HepG2 (cell line): ENCODE data around the gene ZIM2. TPM values are rescaled to one million over a fixed set of nuclear protein-coding genes. Genes with fewer than 3 reads are reported as not detected.

ENCODE experiments used
- ELF4 ChIP-seq: sonication (generic); formaldehyde crosslinking; IDR thresholded peaks from 2 replicates; pipeline ENCODE4 v1.5.0; 2020; ENCODE audit warnings: missing genetic modification reagents, mild to moderate bottlenecking, moderate library complexity, borderline replicate concordance
- SETDB1 ChIP-seq: sonication (generic); formaldehyde crosslinking; IDR thresholded peaks from 2 replicates; pipeline ENCODE4 v1.5.1; 2020; ENCODE audit warnings: missing genetic modification reagents, mild to moderate bottlenecking, borderline replicate concordance
- SMC3 ChIP-seq: IDR thresholded peaks from 2 replicates; pipeline ENCODE4 v1.6.1; 2011; ENCODE audit warnings: low read length, improper control_type of control experiment
- SNRNP70 ChIP-seq: fragments of 200-400 bp; formaldehyde crosslinking; IDR thresholded peaks from 2 replicates; pipeline ENCODE4 v1.6.1; 2017; ENCODE audit warnings: mild to moderate bottlenecking, low read depth, low read length, moderate library complexity
- TCF7 ChIP-seq: sonication (generic); IDR thresholded peaks from 2 replicates; pipeline ENCODE4 v1.6.1; 2016; ENCODE audit warnings: antibody characterized with exemption, low read depth
- ZNF264 ChIP-seq: sonication (generic); formaldehyde crosslinking; IDR thresholded peaks from 2 replicates; pipeline ENCODE4 v1.4.0; 2020; ENCODE audit warnings: missing genetic modification reagents
- ZNF552 ChIP-seq: sonication (generic); formaldehyde crosslinking; IDR thresholded peaks from 2 replicates; pipeline ENCODE4 v1.9.0; 2022; ENCODE audit warnings: missing genetic modification reagents, mild to moderate bottlenecking, borderline replicate concordance
- ZNF556 ChIP-seq: sonication (generic); formaldehyde crosslinking; IDR thresholded peaks from 2 replicates; pipeline ENCODE4 v1.4.0; 2020; ENCODE audit warnings: mild to moderate bottlenecking, missing genetic modification reagents, borderline replicate concordance
- ZNF761 ChIP-seq: sonication (generic); formaldehyde crosslinking; conservative IDR thresholded peaks from 2 replicates; pipeline ENCODE4 v1.4.0; 2020; ENCODE audit warnings: mild to moderate bottlenecking, missing genetic modification reagents
- ZNF782 ChIP-seq: sonication (generic); formaldehyde crosslinking; IDR thresholded peaks from 2 replicates; pipeline ENCODE4 v1.4.0; 2020; ENCODE audit warnings: missing genetic modification reagents, mild to moderate bottlenecking, borderline replicate concordance
- polyA plus RNA-seq, 8 experiments: library from polyadenylated mRNA; depleted of rRNA in 3 of 8; stranded (reverse) in 7 of 8; unstranded in 1 of 8; fragments of >200 nt; fragmentation: Illumina TruSeq in 4 of 8; extraction: Trizol in 4 of 8; gene quantifications; 2 replicates each; pipeline versions ENCODE4 v1.2.1 to v1.2.3, GENCODE V29; 2011 to 2016; ENCODE audit warnings: low read depth in 4 of 8, missing spikeins in 1 of 8, mixed read lengths in 1 of 8; ENCODE audit not compliant: insufficient read depth in 1 of 8
- total RNA-seq, 5 experiments: library from RNA; depleted of rRNA; stranded (reverse); fragments of >200 nt; fragmentation: Illumina TruSeq; extraction: Trizol; gene quantifications; 2 replicates each; pipeline ENCODE4 v1.2.3, GENCODE V29; 2016; ENCODE audit warnings: low read depth in 1 of 5
- TF ChIP-seq, protein P1 (sequence below): sonication (generic); formaldehyde crosslinking; IDR thresholded peaks from 2 replicates; pipeline ENCODE4 v1.9.0; 2021; ENCODE audit warnings: missing genetic modification reagents, borderline replicate concordance
- TF ChIP-seq, protein P2 (sequence below): sonication (generic); formaldehyde crosslinking; IDR thresholded peaks from 2 replicates; pipeline ENCODE4 v1.8.0; 2022; ENCODE audit warnings: missing genetic modification reagents, mild to moderate bottlenecking, inconsistent platforms, borderline replicate concordance
- TF ChIP-seq, protein P3 (sequence below): sonication (generic); formaldehyde crosslinking; IDR thresholded peaks from 2 replicates; pipeline ENCODE4 v1.5.0; 2020; ENCODE audit warnings: mild to moderate bottlenecking, missing genetic modification reagents
- TF ChIP-seq, protein P4 (sequence below): sonication (generic); formaldehyde crosslinking; IDR thresholded peaks from 2 replicates; pipeline ENCODE4 v1.4.0; 2020; ENCODE audit warnings: missing genetic modification reagents, mild to moderate bottlenecking, borderline replicate concordance

The ZIM2 gene
- total and polyA plus RNA-seq, 2 of the 13 experiments (the other 11 are each of a cell fraction or from before 2014, with no cell fraction given), result 7.2 to 10.3 TPM

DNA sequence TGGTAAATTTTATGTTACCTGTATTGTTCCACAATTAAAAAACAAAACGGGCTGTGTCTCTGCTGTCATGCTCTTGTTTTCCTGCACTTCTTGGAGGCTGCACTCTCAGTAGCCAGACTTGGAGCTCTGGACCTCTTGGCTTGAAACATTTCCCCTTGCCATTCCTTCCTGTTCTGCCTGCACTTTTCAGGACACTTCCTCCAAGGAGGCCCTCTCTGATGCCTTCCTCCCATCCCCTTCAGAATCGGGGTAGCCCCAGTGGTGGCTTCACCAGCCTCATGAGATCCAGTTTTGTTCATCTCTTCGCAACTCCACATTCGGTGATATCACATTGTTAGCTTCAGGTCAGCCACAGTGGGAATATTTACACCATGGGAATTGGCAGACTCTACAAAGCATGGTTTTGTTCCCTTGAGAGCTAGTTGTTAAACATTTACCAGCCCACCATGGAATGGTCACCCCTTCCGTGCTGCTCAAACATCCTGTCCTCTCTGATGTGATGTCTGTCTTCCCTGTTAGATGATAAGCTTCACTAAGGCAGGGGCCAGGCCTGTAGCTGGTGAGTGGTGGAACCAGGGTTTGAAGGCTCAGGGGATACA, 40.2 kb upstream of the ZIM2 start (continued):
- TF ChIP-seq, protein P1, sequence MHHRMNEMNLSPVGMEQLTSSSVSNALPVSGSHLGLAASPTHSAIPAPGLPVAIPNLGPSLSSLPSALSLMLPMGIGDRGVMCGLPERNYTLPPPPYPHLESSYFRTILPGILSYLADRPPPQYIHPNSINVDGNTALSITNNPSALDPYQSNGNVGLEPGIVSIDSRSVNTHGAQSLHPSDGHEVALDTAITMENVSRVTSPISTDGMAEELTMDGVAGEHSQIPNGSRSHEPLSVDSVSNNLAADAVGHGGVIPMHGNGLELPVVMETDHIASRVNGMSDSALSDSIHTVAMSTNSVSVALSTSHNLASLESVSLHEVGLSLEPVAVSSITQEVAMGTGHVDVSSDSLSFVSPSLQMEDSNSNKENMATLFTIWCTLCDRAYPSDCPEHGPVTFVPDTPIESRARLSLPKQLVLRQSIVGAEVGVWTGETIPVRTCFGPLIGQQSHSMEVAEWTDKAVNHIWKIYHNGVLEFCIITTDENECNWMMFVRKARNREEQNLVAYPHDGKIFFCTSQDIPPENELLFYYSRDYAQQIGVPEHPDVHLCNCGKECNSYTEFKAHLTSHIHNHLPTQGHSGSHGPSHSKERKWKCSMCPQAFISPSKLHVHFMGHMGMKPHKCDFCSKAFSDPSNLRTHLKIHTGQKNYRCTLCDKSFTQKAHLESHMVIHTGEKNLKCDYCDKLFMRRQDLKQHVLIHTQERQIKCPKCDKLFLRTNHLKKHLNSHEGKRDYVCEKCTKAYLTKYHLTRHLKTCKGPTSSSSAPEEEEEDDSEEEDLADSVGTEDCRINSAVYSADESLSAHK (CRISPR knock-in tag), result no peak
- TF ChIP-seq TCF7 (peak; percentile 89), ZNF552 (CRISPR knock-in tag) (0 out of 2 replicates have a peak, but pooled peaks have one; percentile 62), SETDB1 (CRISPR knock-in tag) (0 out of 2 replicates have a peak, but pooled peaks have one; percentile 27), ELF4 (CRISPR knock-in tag) (peak; percentile 88; the same call in 1 of the 2 replicates), ZNF761 (CRISPR knock-in tag) (0 out of 2 replicates have a peak, but pooled peaks have one; percentile 34), ZNF782 (CRISPR knock-in tag) (peak; percentile 81; the same call in 1 of the 2 replicates), SMC3 (peak; percentile 40), ZNF264 (CRISPR knock-in tag) (peak; percentile 77; the same call in 1 of the 2 replicates), ZNF556 (peak; percentile 92; the same call in 1 of the 2 replicates), SNRNP70 (no peak)
- TF ChIP-seq, protein P2, sequence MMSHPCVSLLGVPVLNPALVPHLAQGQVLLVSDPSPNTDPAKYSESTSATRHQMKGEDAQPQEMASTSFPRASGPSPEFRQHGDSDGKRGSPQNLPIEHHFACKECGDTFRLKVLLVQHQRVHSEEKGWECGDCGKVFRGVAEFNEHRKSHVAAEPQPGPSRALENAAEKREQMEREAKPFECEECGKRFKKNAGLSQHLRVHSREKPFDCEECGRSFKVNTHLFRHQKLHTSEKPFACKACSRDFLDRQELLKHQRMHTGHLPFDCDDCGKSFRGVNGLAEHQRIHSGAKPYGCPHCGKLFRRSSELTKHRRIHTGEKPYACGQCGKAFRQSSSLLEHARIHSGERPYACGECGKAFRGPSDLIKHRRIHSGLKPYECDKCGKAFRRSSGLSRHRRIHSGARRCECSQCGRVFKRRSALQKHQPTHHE (CRISPR knock-in tag), result no peak
- TF ChIP-seq, protein P3, sequence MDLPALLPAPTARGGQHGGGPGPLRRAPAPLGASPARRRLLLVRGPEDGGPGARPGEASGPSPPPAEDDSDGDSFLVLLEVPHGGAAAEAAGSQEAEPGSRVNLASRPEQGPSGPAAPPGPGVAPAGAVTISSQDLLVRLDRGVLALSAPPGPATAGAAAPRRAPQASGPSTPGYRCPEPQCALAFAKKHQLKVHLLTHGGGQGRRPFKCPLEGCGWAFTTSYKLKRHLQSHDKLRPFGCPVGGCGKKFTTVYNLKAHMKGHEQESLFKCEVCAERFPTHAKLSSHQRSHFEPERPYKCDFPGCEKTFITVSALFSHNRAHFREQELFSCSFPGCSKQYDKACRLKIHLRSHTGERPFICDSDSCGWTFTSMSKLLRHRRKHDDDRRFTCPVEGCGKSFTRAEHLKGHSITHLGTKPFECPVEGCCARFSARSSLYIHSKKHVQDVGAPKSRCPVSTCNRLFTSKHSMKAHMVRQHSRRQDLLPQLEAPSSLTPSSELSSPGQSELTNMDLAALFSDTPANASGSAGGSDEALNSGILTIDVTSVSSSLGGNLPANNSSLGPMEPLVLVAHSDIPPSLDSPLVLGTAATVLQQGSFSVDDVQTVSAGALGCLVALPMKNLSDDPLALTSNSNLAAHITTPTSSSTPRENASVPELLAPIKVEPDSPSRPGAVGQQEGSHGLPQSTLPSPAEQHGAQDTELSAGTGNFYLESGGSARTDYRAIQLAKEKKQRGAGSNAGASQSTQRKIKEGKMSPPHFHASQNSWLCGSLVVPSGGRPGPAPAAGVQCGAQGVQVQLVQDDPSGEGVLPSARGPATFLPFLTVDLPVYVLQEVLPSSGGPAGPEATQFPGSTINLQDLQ (CRISPR knock-in tag), result peak; percentile 83; the same call in 1 of the 2 replicates
- TF ChIP-seq, protein P4, sequence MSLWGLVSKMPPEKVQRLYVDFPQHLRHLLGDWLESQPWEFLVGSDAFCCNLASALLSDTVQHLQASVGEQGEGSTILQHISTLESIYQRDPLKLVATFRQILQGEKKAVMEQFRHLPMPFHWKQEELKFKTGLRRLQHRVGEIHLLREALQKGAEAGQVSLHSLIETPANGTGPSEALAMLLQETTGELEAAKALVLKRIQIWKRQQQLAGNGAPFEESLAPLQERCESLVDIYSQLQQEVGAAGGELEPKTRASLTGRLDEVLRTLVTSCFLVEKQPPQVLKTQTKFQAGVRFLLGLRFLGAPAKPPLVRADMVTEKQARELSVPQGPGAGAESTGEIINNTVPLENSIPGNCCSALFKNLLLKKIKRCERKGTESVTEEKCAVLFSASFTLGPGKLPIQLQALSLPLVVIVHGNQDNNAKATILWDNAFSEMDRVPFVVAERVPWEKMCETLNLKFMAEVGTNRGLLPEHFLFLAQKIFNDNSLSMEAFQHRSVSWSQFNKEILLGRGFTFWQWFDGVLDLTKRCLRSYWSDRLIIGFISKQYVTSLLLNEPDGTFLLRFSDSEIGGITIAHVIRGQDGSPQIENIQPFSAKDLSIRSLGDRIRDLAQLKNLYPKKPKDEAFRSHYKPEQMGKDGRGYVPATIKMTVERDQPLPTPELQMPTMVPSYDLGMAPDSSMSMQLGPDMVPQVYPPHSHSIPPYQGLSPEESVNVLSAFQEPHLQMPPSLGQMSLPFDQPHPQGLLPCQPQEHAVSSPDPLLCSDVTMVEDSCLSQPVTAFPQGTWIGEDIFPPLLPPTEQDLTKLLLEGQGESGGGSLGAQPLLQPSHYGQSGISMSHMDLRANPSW (CRISPR knock-in tag), result peak; percentile 54; the same call in 1 of the 2 replicates
